ENCODE measurements around the gene GON4L.
"Not testable (repeated sequence)": the region's sequence is repeated elsewhere in the genome, so short reads cannot be mapped to it uniquely, and the experiment has no call there.

GON4L gene, protein sequence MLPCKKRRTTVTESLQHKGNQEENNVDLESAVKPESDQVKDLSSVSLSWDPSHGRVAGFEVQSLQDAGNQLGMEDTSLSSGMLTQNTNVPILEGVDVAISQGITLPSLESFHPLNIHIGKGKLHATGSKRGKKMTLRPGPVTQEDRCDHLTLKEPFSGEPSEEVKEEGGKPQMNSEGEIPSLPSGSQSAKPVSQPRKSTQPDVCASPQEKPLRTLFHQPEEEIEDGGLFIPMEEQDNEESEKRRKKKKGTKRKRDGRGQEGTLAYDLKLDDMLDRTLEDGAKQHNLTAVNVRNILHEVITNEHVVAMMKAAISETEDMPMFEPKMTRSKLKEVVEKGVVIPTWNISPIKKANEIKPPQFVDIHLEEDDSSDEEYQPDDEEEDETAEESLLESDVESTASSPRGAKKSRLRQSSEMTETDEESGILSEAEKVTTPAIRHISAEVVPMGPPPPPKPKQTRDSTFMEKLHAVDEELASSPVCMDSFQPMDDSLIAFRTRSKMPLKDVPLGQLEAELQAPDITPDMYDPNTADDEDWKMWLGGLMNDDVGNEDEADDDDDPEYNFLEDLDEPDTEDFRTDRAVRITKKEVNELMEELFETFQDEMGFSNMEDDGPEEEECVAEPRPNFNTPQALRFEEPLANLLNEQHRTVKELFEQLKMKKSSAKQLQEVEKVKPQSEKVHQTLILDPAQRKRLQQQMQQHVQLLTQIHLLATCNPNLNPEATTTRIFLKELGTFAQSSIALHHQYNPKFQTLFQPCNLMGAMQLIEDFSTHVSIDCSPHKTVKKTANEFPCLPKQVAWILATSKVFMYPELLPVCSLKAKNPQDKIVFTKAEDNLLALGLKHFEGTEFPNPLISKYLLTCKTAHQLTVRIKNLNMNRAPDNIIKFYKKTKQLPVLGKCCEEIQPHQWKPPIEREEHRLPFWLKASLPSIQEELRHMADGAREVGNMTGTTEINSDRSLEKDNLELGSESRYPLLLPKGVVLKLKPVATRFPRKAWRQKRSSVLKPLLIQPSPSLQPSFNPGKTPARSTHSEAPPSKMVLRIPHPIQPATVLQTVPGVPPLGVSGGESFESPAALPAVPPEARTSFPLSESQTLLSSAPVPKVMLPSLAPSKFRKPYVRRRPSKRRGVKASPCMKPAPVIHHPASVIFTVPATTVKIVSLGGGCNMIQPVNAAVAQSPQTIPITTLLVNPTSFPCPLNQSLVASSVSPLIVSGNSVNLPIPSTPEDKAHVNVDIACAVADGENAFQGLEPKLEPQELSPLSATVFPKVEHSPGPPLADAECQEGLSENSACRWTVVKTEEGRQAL (N-terminal part only)

DNA sequence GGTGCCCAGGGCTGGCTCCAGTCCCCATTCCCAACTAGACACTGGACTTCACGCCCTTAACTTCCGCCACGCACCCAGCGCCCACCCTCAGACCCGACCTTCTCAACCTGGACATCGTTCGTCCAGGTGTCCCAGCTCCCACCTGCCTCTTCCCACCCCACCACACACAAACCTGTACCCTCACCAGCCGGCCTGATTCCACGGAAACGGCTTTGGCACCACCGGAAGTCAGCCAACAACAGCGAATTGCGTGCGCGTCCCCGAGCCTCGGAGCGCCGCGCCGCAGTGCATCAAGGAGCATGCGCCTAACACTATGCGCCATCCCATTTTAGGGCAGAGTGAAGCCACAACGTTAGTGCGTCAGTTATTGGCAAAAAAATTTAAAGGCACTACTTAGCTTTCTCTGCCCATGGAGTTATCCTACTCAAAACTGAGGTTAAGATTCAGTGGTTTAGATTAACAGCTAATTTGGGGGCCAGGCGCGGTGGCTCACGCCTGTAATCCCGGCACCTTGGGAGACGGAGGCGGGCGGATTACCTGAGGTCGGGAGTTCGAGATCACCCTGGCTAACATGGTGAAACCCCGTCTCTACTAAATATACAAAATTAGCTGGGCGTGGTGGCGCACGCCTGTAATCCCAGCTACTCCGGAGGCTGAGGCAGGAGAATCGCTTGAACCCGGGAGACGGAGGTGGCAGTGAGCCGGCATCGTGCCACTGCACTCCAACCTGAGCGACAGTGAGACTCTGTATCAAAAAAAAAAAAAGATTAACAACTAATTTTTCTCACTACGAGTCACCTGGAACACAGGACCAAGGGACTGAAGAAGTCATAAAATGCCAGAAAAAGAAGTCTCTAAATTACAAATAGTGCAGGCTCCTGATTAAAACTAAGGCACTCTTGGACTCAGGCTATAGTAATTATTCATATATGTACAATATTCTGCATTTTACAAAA is at the start of gene GON4L:
Gene GON4L (minus strand): TSS at position 240 of the 956 bp plus-strand sequence. CDS start 3,434 bp downstream, outside the sequence.
- Mint-ChIP-seq H3K27me3 (no peaks in the 10 kb centered on the region), H3K27ac (peak within 1 kb of the TSS; percentile 99), H3K4me1 (peaks cover 68% of the 10 kb centered on the region), H3K36me3 (ENCODE audit: low read depth) (peaks cover 23% of the 10 kb centered on the region), H3K9me3 (no peaks in the 10 kb centered on the region), H3K4me3 (peak within 1 kb of the TSS; percentile 99)
- DNase-seq (peak; percentile 87), ATAC-seq (peak; percentile 77)

DNA sequence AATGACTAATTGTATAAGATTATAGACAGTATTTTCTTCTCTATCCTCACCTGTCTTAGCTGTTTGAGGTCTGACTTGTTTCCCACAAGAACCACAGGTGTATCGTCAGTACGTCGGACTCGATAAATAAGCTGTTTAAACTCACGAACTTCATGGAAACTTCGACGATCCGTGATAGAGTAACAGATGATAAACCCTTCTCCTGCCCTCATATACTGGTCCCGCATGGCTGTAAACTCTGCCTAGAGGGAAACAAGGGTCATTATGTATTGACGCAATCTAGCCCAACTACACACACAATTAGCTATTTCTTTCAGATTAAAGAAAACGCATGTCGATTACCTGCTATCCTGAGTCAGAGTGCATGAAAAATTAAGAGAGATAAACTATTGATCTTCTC is 47.2 kb upstream of the GON4L start:
- H3K9me3 Mint-ChIP-seq, result no peaks in the 10 kb centered on the region
- peaks cover 44% of the 10 kb centered on the region for H3K36me3 Mint-ChIP-seq (ENCODE audit: low read depth)

DNA sequence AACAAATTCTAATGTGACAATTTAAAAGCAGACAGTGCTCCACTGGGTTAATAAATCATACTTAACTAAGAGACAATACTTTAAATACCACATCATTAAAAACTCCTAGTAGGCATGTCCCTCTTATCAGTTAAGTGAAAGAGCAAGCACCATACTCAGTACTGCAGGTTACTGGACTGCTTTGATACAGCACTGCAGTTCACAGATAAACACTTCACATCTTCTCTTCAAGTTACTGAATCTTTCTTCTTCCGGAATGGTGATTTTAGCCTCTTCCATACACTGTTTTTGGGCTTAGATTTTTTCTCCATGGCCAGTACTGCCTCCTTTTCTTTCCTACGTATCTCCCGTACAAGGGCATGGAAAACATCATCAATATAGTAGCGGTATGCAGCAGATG is 43.1 kb upstream of the GON4L start:
- Mint-ChIP-seq H3K4me3 (no peak overlapping the region), H3K27ac (no peak overlapping the region), H3K27me3 (no peaks in the 10 kb centered on the region), H3K4me1 (no peaks in the 10 kb centered on the region), H3K9me3 (no peaks in the 10 kb centered on the region), H3K36me3 (ENCODE audit: low read depth) (peaks cover 41% of the 10 kb centered on the region)
- ATAC-seq, result no peak
- no peak for DNase-seq

More for the DNA sequence above, 47.2 kb upstream of the GON4L start:
- Mint-ChIP-seq H3K27me3 (no peaks in the 10 kb centered on the region), H3K27ac (no peak overlapping the region), H3K4me3 (no peak overlapping the region), H3K4me1 (peaks cover under 1% of the 10 kb centered on the region)
- ATAC-seq (no peak), DNase-seq (no peak)

DNA sequence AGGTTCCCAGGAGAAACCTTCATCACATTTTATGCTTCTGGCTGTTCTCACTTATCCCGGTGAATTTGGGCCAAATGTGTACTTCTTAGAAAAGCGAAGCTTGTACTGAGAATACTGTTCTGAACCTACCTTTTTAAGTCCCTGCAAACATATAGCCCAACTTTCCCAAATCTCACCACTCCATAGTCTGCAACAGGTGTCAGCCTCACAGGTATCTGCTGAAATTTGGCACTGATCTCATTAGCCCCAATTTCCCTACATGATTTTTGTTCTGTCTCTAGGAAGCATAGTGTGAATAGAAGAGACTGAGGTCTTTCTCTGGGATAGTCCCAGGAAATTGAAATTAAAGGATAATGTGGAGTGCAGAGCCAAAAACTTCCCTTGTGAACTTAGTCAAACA is 42.7 kb upstream of the GON4L start:
- no peak overlapping the region for H3K4me3 Mint-ChIP-seq
- no peak for DNase-seq
- no peaks in the 10 kb centered on the region for H3K4me1 Mint-ChIP-seq
- no peak overlapping the region for H3K27ac Mint-ChIP-seq
- peaks cover 39% of the 10 kb centered on the region for H3K36me3 Mint-ChIP-seq (ENCODE audit: low read depth)
- no peaks in the 10 kb centered on the region for H3K9me3 Mint-ChIP-seq
- ATAC-seq, result no peak
- no peaks in the 10 kb centered on the region for H3K27me3 Mint-ChIP-seq

DNA sequence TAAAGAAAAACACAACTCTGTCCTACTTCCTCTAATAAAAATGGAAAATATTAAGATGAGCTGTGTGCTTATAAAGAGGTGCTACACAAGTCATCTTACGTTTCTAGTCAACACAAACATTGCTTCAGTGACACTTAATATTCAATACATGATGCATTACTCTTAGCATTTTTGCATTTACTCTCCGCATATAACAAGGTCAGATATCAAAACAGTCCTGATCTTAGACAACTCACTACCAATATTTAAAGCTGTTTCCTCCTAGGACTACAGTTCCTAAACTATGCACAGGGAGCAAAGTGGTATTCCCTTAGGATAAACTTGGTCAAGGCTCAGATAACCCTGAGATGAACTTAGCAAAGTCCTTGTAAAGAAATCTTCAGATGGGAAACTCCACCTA is 41.9 kb upstream of the GON4L start:
- Mint-ChIP-seq H3K9me3 (no peaks in the 10 kb centered on the region), H3K36me3 (ENCODE audit: low read depth) (peaks cover 33% of the 10 kb centered on the region), H3K27me3 (no peaks in the 10 kb centered on the region), H3K4me3 (no peak overlapping the region), H3K4me1 (peaks cover 3% of the 10 kb centered on the region), H3K27ac (no peak overlapping the region)
- no peak for ATAC-seq
- no peak for DNase-seq

DNA sequence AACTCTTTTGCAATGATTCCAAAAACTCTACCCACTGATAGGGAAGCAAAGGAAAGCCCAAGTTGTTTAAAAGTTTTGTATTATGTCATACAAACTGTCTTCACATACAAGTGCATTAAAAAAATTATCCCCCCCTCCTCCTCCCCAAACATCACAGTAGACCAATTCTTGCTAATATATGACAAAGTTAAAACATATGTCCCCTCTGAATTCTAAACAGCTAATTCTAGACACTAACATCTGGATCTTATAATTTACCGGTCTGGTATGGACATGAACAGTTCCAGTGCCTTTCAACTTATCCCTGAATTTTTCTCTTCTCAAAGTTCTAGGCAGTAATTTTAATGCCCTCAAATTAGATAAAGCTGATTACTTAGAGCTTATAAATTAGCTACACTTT is 40.7 kb upstream of the GON4L start:
- Mint-ChIP-seq H3K4me1 (peaks cover 13% of the 10 kb centered on the region), H3K27ac (peak overlapping the region; percentile 27), H3K9me3 (no peaks in the 10 kb centered on the region), H3K36me3 (ENCODE audit: low read depth) (peaks cover 30% of the 10 kb centered on the region), H3K27me3 (no peaks in the 10 kb centered on the region), H3K4me3 (no peak overlapping the region)
- ATAC-seq (no peak), DNase-seq (no peak)

DNA sequence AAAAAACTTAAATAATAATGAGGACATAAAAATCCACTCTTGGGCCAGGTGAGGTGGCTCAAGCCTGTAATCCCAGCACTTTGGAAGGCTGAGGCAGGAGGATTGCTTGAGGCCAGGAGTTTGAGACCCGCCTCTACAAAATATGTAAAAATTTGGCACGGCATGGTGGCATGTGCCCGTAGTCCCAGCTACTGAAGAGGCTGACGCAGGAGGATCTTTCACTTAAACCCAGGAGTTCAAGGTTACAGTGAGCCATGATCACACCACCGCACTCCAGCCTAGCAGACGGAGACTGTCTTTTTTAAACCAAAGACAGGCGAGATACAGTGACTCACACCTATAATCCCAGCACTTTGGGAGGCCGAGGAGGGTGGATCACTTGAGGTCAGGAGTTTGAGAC is 39.5 kb upstream of the GON4L start:
- not testable (repeated sequence) for H3K27me3 Mint-ChIP-seq, H3K9me3 Mint-ChIP-seq, H3K4me3 Mint-ChIP-seq, H3K27ac Mint-ChIP-seq, ATAC-seq, DNase-seq
- Mint-ChIP-seq H3K4me1 (peaks cover 13% of the 10 kb centered on the region), H3K36me3 (ENCODE audit: low read depth) (peaks cover 30% of the 10 kb centered on the region)

DNA sequence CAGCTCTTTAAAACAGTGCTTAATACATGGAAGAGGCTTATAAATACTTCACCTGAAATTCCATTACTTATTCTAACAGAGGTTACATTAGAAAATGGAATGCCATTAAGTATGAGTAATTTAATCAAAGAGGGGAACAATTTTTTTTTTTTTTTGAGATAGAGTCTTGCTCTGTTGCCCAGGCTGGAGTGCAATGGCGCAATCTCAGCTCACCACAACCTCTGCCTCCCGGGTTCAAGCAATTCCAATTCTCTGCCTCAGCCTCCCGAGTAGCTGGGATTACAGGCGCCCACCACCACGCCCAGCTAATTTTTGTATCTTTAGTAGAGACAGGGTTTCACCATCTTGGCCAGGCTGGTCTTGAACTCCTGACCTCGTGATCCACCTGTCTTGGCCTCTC is 38.6 kb upstream of the GON4L start:
- not testable (repeated sequence) for DNase-seq
- peaks cover 29% of the 10 kb centered on the region for H3K36me3 Mint-ChIP-seq (ENCODE audit: low read depth)

DNA sequence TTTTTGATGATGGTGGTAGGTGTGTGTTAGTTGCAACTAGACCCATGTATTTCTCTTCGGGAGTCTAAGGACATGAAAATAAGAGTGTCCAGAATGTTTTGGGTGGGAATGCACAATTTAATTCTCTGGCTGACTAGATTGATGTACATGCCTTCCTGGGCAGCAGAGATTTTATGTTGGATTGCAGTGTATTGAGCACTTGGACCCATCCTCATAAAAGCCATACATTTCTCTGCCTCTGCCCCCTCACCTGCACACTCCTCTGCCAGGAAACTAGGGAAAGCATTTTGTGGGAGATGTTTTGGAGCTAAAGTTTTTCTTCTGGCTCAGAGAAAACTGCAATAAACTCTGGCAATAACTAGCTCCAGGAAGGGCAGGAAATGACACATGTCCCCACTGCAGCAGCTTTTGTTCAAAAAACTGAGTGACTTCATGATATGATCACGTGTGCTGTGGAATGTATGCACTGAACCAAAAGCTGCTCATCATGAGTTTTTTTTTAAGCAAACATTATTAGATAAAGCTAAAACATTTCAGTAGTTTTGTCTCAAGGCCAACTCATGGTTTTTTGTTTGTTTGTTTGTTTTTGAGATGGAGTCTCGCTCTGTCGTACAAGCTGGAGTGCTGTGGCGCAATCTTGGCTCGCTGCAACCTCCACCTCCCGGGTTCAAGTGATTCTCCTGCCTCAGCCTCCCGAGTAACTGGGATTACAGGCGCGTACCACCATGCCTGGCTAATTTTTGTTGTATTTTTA is 36.6 kb upstream of the GON4L start:
- H3K4me1 Mint-ChIP-seq, result peaks cover 13% of the 10 kb centered on the region
- ATAC-seq, result peak; percentile 46
- no peak overlapping the region for H3K4me3 Mint-ChIP-seq
- H3K9me3 Mint-ChIP-seq, result no peaks in the 10 kb centered on the region
- DNase-seq, result no peak
- H3K27me3 Mint-ChIP-seq, result no peaks in the 10 kb centered on the region
- H3K36me3 Mint-ChIP-seq (ENCODE audit: low read depth), result peaks cover 9% of the 10 kb centered on the region
- H3K27ac Mint-ChIP-seq, result no peak overlapping the region

More for the DNA sequence above, 38.6 kb upstream of the GON4L start:
- H3K4me3 Mint-ChIP-seq, H3K9me3 Mint-ChIP-seq, H3K27ac Mint-ChIP-seq, H3K27me3 Mint-ChIP-seq, ATAC-seq: not testable (repeated sequence)
- H3K4me1 Mint-ChIP-seq, result peaks cover 13% of the 10 kb centered on the region

DNA sequence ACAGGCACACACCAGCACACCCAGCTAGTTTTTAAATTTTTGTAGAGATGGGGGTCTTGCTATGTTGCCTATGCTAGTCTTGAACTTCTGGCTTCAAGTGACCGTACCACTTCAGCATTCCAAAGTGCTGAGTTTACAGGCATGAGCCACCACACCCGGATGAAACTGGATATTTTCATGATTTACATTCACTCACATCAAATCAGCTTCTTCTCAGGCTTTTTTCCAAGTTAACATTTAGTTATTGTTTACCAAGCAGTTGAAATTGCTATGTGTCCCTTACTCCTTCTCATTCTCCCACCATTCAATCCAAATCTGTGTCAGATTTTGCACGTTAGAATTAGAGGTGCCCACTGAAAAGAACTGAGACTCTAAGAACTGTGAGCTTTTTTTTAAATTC is 35.8 kb upstream of the GON4L start:
- Mint-ChIP-seq H3K27ac (no peak overlapping the region), H3K27me3 (no peaks in the 10 kb centered on the region), H3K36me3 (ENCODE audit: low read depth) (peaks cover 5% of the 10 kb centered on the region), H3K4me1 (peaks cover 13% of the 10 kb centered on the region), H3K4me3 (no peak overlapping the region), H3K9me3 (no peaks in the 10 kb centered on the region)
- ATAC-seq, result no peak
- DNase-seq, result no peak

DNA sequence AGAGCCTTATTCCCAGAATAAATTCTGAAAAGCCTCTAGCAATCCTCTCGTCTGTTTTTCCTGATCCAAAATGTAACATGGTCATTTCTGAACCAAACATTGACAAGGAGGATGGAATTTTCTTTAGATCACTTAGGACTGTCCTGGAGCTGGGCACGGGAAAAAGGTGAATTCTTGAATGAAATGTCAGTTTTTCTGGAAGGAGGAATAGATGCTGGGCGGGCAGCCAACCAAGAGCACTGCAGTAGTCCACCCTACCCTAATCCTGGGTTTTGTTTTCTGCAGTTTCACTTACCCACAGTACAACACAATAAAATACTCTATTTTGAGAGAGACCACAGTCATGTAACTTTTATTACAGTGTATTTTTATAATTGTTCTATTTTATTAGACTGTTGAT is 33.2 kb upstream of the GON4L start:
- no peak overlapping the region for H3K4me3 Mint-ChIP-seq
- no peak overlapping the region for H3K27ac Mint-ChIP-seq
- H3K4me1 Mint-ChIP-seq, result peaks cover 13% of the 10 kb centered on the region
- DNase-seq (no peak), ATAC-seq (no peak)
- no peaks in the 10 kb centered on the region for H3K36me3 Mint-ChIP-seq (ENCODE audit: low read depth)
- no peaks in the 10 kb centered on the region for H3K27me3 Mint-ChIP-seq
- no peaks in the 10 kb centered on the region for H3K9me3 Mint-ChIP-seq

DNA sequence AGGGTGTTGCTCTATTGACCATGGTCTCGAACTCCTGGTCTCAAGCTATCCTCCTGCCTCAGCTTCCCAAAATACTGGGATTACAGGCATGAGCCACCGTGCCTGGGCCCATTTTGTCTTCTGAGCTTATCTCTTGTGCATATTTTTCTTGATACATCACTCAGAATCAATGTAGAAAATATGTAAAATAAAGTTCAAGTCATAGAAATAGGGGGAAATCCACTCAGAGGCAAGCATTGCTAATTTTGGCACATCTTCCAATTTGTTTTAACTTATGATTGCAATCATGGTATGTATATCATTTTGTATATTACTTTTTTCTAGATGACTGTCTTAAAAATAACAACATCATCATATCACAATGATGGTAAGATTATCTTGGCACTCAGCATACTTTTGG is 32.6 kb upstream of the GON4L start:
- Mint-ChIP-seq H3K27me3 (no peaks in the 10 kb centered on the region), H3K36me3 (ENCODE audit: low read depth) (no peaks in the 10 kb centered on the region), H3K9me3 (no peaks in the 10 kb centered on the region), H3K4me1 (peaks cover 13% of the 10 kb centered on the region), H3K4me3 (no peak overlapping the region), H3K27ac (no peak overlapping the region)
- ATAC-seq (no peak), DNase-seq (no peak)

DNA sequence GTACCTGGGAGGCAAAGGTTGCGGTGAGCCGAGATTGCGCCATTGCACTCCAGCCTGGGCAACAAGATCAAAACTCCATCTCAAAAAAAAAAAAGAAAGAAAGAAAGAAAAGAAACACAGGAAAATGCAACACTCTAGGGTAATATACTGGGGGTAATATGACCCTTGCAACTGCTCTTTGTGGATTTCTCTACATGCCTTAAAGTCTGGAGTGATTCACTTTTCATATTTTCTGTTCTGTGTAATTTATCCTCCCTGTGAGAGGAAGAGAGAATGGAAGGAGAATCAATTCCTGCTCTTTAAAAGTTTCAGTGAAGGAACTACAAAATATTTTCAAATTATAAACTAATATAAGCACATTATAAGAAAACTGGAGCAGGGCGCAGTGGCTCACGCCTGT is 31.5 kb upstream of the GON4L start:
- Mint-ChIP-seq H3K36me3 (ENCODE audit: low read depth) (no peaks in the 10 kb centered on the region), H3K9me3 (no peaks in the 10 kb centered on the region), H3K4me3 (no peak overlapping the region), H3K27me3 (no peaks in the 10 kb centered on the region), H3K27ac (no peak overlapping the region), H3K4me1 (peaks cover 6% of the 10 kb centered on the region)
- DNase-seq (no peak), ATAC-seq (no peak)

Measured in activated naive CD8-positive, alpha-beta T cell treated with anti-CD3 and anti-CD28 coated beads, Interleukin-2, amount 50 U/mL, for 24 hours (primary cell).